PC-3 (cell line): ENCODE results near the gene RRAGD.

Source experiments
- EZH2 ChIP-seq: fragments of 300-600 bp; sonication (generic); IDR thresholded peaks from one replicate; pipeline ENCODE4 v1.6.1; 2017; ENCODE audit warnings: antibody characterized with exemption, mild to moderate bottlenecking, low read length; ENCODE audit not compliant: unreplicated experiment
- EZH2phosphoT487 ChIP-seq: fragments of 300-600 bp; sonication (generic); IDR thresholded peaks from 2 replicates; pipeline ENCODE4 v1.6.1; 2018; ENCODE audit warnings: mild to moderate bottlenecking, antibody characterized with exemption, low read length, borderline replicate concordance
- TF ChIP-seq, protein P1 (sequence below): fragments of 300-600 bp; sonication (generic); conservative IDR thresholded peaks from 2 replicates; pipeline ENCODE4 v1.5.1; 2017; ENCODE audit warnings: antibody characterized with exemption, low read depth, mild to moderate bottlenecking, low read length

DNA sequence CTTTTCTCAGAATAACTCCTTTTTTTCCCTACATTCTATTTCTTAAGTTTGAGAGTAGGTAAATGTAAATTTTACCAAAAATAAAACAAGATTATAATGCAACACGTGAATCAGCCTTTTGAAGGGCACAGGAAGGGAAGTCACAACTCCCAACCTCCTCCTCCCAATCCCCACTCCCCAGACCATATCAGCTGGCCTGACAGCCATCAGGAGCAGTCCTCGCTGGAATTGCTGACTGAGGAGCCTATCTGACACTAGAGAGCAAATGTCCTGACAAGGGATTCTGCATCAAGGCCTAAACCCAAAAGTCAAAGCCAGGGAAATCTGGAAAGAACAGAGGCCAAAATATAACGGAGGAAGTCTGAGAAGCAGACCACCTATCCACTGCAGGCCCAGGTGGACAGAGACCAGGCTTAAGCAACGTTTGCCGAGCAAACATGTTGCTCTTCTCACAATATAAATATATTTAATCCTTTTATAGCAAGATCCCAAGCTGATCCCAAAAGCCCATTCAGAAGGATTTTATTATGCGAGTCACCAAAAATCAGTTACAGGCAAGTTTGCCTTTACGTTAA is 2.5 kb downstream of the RRAGD start:
- TF ChIP-seq, protein P1, sequence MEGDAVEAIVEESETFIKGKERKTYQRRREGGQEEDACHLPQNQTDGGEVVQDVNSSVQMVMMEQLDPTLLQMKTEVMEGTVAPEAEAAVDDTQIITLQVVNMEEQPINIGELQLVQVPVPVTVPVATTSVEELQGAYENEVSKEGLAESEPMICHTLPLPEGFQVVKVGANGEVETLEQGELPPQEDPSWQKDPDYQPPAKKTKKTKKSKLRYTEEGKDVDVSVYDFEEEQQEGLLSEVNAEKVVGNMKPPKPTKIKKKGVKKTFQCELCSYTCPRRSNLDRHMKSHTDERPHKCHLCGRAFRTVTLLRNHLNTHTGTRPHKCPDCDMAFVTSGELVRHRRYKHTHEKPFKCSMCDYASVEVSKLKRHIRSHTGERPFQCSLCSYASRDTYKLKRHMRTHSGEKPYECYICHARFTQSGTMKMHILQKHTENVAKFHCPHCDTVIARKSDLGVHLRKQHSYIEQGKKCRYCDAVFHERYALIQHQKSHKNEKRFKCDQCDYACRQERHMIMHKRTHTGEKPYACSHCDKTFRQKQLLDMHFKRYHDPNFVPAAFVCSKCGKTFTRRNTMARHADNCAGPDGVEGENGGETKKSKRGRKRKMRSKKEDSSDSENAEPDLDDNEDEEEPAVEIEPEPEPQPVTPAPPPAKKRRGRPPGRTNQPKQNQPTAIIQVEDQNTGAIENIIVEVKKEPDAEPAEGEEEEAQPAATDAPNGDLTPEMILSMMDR = no peak
- no peak for TF ChIP-seq EZH2
- TF ChIP-seq EZH2phosphoT487 = no peak
